22Rv1 (cell line): ENCODE results near the gene WFS1.

Experiments
- H3K27ac ChIP-seq: fragments of 450-650 bp; 2 replicates; pipeline ENCODE4 v1.5.1; 2017
- ZFX ChIP-seq: fragments of 450-650 bp; IDR thresholded peaks from 2 replicates; pipeline ENCODE4 v1.6.1; 2017; ENCODE audit warnings: antibody characterized with exemption, borderline replicate concordance
- TF ChIP-seq, protein P1 (sequence below): fragments of 450-650 bp; IDR thresholded peaks from 2 replicates; pipeline ENCODE4 v1.5.1; 2017; ENCODE audit warnings: mild to moderate bottlenecking

WFS1 gene

DNA sequence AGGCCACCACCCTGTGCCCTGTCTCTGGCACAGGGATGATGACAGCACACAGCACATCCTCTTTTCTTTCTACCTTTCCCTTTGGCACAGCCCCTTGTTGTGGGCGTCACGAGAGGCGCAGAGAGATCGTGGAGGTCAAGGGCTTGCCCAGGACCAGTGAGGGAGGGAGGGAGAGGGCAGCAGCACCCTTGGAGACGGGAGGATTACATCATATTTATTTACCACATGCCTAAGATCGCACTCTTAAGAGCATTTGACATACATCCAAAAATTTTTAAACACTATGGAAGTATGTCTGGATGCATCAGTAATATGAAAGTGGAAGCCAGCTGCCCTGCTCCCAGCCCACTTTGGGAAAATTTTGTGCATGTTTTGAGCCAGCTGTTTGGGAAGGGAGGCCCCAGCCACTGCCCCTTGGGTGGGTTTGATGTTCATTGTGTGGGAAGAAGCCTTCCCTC is 12.7 kb downstream of the WFS1 start:
- no peak overlapping the region for H3K27ac ChIP-seq
- TF ChIP-seq, protein P1, sequence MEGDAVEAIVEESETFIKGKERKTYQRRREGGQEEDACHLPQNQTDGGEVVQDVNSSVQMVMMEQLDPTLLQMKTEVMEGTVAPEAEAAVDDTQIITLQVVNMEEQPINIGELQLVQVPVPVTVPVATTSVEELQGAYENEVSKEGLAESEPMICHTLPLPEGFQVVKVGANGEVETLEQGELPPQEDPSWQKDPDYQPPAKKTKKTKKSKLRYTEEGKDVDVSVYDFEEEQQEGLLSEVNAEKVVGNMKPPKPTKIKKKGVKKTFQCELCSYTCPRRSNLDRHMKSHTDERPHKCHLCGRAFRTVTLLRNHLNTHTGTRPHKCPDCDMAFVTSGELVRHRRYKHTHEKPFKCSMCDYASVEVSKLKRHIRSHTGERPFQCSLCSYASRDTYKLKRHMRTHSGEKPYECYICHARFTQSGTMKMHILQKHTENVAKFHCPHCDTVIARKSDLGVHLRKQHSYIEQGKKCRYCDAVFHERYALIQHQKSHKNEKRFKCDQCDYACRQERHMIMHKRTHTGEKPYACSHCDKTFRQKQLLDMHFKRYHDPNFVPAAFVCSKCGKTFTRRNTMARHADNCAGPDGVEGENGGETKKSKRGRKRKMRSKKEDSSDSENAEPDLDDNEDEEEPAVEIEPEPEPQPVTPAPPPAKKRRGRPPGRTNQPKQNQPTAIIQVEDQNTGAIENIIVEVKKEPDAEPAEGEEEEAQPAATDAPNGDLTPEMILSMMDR: no peak
- no peak for TF ChIP-seq ZFX

DNA sequence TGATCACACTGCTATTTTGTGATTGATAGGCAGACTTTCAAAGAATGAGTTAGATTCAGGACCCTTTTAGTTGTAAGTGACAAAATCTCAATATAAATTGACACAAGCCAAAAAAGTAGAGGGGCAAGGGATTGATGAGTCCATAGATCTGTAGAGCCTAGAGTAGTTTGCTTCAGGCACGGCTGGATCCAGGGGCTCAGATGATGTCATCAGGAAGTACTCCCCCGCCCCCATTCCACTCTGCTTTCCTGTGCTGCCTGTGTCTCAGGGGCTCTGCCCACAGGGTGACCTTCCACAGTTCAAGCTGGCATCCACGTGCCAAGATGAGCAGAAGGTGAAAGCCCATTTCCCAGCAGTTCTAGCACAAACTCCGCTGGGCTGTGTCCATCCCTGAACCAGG is 13.6 kb downstream of the WFS1 start:
- no peak for TF ChIP-seq ZFX
- TF ChIP-seq, protein P1: no peak
- no peak overlapping the region for H3K27ac ChIP-seq

DNA sequence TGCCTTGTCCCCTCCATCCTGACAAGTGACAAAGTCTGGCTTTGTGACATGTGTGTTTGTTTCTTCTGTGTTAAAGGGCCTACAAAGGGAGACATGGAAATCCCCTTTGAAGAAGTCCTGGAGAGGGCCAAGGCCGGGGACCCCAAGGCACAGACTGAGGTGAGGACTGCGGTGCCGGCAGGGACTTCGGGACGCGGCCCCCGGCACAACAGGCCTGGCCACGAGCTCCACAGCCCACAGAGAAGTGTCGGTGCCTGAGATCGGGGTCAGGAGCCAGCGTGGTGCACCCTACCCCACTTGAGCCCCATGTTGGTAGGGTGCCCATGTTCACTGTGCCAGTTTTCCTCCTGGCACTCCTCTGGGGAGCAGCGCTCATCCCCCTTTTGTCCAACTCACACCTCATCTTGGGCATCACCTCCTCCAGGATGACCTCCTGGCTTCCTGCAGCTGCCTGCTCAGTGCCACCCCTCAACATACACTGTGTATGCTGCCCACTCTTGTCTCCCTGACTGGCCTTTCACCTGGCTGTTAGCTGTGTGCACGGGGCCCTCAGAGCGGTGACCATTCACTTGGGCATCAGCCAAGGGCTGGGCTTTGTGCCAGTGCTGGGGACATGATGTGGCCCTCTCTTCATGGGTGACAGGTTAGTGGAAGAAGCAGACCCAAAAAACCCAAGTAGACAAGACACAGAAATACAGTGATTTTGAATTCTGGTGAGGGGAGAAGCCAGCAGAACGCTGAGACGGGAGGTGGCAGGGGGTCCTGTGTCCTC is 17.6 kb downstream of the WFS1 start:
- TF ChIP-seq ZFX: no peak
- TF ChIP-seq, protein P1: no peak
- no peak overlapping the region for H3K27ac ChIP-seq

DNA sequence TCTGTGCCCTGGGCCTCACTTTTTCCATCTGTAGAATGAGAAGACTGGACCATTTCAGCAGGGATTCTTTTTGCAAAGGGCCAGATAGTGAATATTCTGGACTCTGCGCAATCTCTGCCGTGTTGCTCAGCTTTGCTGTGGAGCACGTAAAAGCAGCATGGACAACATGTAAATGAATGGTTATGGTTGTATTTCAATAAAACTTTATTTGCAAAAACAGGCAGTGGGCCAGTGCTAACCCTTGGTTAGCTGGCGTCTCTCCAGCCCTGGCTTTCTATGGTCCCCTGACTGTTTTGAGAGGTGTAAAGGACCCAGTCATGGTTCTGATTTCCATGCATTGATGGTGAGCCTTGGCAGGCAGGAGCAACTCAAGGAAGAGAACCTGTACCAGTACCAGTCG is 18.7 kb downstream of the WFS1 start:
- no peak overlapping the region for H3K27ac ChIP-seq
- TF ChIP-seq, protein P1: no peak
- TF ChIP-seq ZFX: no peak

DNA sequence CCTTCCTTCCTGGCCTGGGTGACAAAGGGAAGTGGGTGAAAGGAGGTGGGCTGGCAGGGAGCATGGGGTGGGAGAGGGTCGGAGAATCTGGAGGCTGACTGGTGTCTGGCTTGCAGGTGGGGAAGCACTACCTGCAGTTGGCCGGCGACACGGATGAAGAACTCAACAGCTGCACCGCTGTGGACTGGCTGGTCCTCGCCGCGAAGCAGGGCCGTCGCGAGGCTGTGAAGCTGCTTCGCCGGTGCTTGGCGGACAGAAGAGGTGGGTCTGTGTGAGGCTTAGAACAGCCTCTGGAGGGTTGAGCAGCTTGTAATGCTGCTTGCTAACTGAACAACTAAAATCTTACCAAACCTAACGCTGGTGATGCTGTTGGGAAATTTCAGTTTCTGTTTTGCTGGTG is 19.2 kb downstream of the WFS1 start:
- no peak for TF ChIP-seq ZFX
- TF ChIP-seq, protein P1: no peak
- H3K27ac ChIP-seq: no peak overlapping the region

DNA sequence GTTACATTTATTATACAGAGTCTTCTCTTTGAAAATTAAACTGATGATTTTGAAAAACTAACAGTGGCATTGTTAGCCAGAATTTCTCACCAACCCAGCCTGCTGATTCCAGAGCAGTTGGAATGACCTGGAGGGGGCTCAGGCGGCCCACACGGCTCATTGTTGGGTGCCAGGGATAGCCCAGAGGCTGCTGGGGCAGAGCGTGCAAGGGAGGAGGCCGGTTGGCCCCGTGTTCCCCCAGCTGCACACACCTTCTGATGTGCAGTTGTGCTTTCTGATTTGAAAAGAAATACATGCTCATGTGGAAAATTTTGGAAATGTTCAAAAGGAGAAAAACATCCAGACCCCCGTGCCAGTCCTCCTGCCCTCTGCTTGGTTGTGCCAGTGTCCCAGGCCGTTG is 20.6 kb downstream of the WFS1 start:
- TF ChIP-seq, protein P1: no peak
- TF ChIP-seq ZFX: no peak
- no peak overlapping the region for H3K27ac ChIP-seq

DNA sequence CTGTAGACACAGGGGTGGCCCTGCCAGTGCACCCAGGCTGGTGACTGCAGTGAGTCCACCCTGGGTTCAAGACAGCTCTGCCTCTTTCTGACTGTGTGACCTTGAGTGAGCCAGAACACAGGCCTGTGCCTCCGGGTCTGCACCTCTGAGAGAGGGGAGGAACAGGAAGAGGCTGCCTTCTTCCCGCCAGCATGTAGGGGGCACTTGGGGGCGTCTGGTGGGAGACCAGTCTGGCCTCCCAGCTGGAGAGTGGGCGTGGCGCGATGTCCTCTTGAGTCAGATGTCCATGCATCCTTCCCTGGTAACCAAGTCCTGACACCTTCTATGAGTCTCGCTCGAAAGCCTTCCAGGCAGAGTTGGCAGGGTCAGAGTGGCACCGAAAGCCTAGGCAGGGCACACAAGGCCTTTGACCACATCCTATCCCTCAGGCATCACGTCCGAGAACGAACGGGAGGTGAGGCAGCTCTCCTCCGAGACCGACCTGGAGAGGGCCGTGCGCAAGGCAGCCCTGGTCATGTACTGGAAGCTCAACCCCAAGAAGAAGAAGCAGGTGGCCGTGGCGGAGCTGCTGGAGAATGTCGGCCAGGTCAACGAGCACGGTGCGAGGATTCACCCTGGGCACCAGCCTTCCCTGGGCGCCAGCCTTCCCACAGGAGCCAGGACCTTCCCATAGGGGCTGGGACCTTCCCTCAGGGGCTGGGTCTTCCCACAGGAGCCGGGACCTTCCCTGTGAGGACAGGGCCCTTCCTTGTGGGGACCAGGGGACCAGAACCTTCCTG is 21.3 kb downstream of the WFS1 start:
- no peak overlapping the region for H3K27ac ChIP-seq
- TF ChIP-seq, protein P1: no peak
- TF ChIP-seq ZFX: no peak
